A549 treated with AZD9567 at 1 μM for 4 hours (cell line): ENCODE data around the gene CP. TPM values are rescaled to one million over a fixed set of nuclear protein-coding genes. Genes with fewer than 3 reads are reported as not detected.

Experiments
- total RNA-seq: library from RNA; stranded (reverse); fragments of 200-300 nt; extraction: Qiagen RNA extraction; gene quantifications from 5 replicates; pipeline ENCODE4 v1.2.3, GENCODE V29; 2022; ENCODE audit not compliant: insufficient read depth

CP gene
- total RNA-seq, result 3.9 to 8.2 TPM (median 5.4 TPM) in 5 replicates

GRCh38 chr3:149221783-149222517, at the start of gene CP:
CP (minus strand) TSS chr3:149221829; CDS start chr3:149221792, 37 bp downstream.

GRCh38 chr3:149129326-149130205, 92.1 kb downstream of the CP start, which contains the start of gene HPS3:
HPS3 (plus strand) TSS chr3:149129638; CDS start chr3:149129724, 86 bp downstream.

Other genes starting within 250 kb of the CP start
- 33.6 to 46.7 TPM (median 34.4 TPM) in 5 replicates for gene GYG1, start 230.3 kb downstream of the CP start, total RNA-seq
- 12.1 to 19.8 TPM (median 16.9 TPM) in 5 replicates for gene HLTF, start 135.3 kb downstream of the CP start, total RNA-seq
- gene HPS3, start 92.2 kb downstream of the CP start, total RNA-seq, result 29.9 to 33.2 TPM (median 32.5 TPM) in 5 replicates
- gene TM4SF18, start 111.8 kb upstream of the CP start, total RNA-seq, result 26.5 to 31.1 TPM (median 28.4 TPM) in 5 replicates
- gene TM4SF1, start 155.8 kb upstream of the CP start, total RNA-seq, result 1,016 to 1,515 TPM (median 1,277 TPM) in 5 replicates